Neuronal stem cell (in vitro differentiated cells): Measurements from ENCODE around the gene HOXD13.

Experiments
- DNase-seq: peaks from one replicate; pipeline ENCODE4 v3.0.0-alpha.2; 2013; ENCODE audit warnings: low spot score
- H2AFZ ChIP-seq: one replicate; pipeline ENCODE4 v1.6.1; 2013; ENCODE audit warnings: mild to moderate bottlenecking, low read length, inconsistent platforms
- H2AK5ac ChIP-seq: 2 replicates; pipeline ENCODE4 v1.6.1; 2013; ENCODE audit warnings: low read depth, mild to moderate bottlenecking, inconsistent platforms, low read length, moderate library complexity, mixed read lengths
- H2BK120ac ChIP-seq: 2 replicates; pipeline ENCODE4 v1.6.1; 2013; ENCODE audit warnings: low read depth, mild to moderate bottlenecking, inconsistent platforms, low read length, moderate library complexity, mixed read lengths
- H2BK12ac ChIP-seq: one replicate; pipeline ENCODE4 v1.6.1; 2013; ENCODE audit warnings: low read length, inconsistent platforms
- H2BK15ac ChIP-seq: 2 replicates; pipeline ENCODE4 v1.6.1; 2013; ENCODE audit warnings: mild to moderate bottlenecking, low read length, inconsistent platforms, mixed read lengths
- H2BK5ac ChIP-seq: one replicate; pipeline ENCODE4 v1.6.1; 2013; ENCODE audit warnings: inconsistent platforms, mild to moderate bottlenecking, low read length, moderate library complexity
- H3K14ac ChIP-seq: one replicate; pipeline ENCODE4 v1.6.1; 2013; ENCODE audit warnings: low read length, inconsistent platforms
- H3K18ac ChIP-seq: 2 replicates; pipeline ENCODE4 v1.6.1; 2013; ENCODE audit warnings: low read length, inconsistent platforms
- H3K23ac ChIP-seq: 2 replicates; pipeline ENCODE4 v1.6.1; 2013; ENCODE audit warnings: low read depth, mild to moderate bottlenecking, mixed read lengths, low read length, inconsistent platforms; ENCODE audit not compliant: poor library complexity
- H3K27ac ChIP-seq: replicated peaks from 3 replicates; pipeline ENCODE4 v1.5.1; 2013; ENCODE audit warnings: low read length, inconsistent platforms
- H3K27me3 ChIP-seq, 3 experiments: 2 replicates each; pipeline ENCODE4 v1.6.1; 2013; ENCODE audit warnings: low read length in 3 of 3, mild to moderate bottlenecking in 2 of 3, inconsistent platforms in 1 of 3, low read depth in 1 of 3, mixed read lengths in 1 of 3, moderate library complexity in 1 of 3; ENCODE audit not compliant: control insufficient read depth in 3 of 3, insufficient read depth in 3 of 3
- H3K36me3 ChIP-seq, 2 donors: replicated peaks in 1 of 2; 2 replicates each; pipeline ENCODE4 v1.6.1; 2013; ENCODE audit warnings: low read length in 2 of 2; ENCODE audit not compliant: control insufficient read depth in 2 of 2, insufficient read depth in 2 of 2
- H3K4ac ChIP-seq: 2 replicates; pipeline ENCODE4 v1.6.1; 2013; ENCODE audit warnings: inconsistent platforms, mild to moderate bottlenecking, low read length, moderate library complexity
- H3K4me1 ChIP-seq, 2 donors: 1 replicate in 1 of 2; 2 replicates in 1 of 2; pipeline ENCODE4 v1.6.1; 2013; ENCODE audit warnings: low read length in 2 of 2, low read depth in 1 of 2; ENCODE audit not compliant: control insufficient read depth in 2 of 2, insufficient read depth in 1 of 2
- H3K4me2 ChIP-seq: one replicate; pipeline ENCODE4 v1.6.1; 2013; ENCODE audit warnings: mild to moderate bottlenecking, low read length, inconsistent platforms; ENCODE audit not compliant: insufficient read depth, poor library complexity, severe bottlenecking
- H3K4me3 ChIP-seq, 2 donors: 2 replicates each; pipeline ENCODE4 v1.5.1; 2013; ENCODE audit warnings: low read length in 2 of 2, mild to moderate bottlenecking in 2 of 2, inconsistent platforms in 1 of 2, moderate library complexity in 1 of 2
- H3K79me1 ChIP-seq: one replicate; pipeline ENCODE4 v1.6.1; 2013; ENCODE audit warnings: low read depth, mild to moderate bottlenecking, inconsistent platforms, low read length, moderate library complexity
- H3K9ac ChIP-seq: one replicate; pipeline ENCODE4 v1.6.1; 2013; ENCODE audit warnings: mild to moderate bottlenecking, low read depth, low read length, inconsistent platforms; ENCODE audit not compliant: poor library complexity
- H3K9me3 ChIP-seq, 2 donors: replicated peaks in 1 of 2; 2 replicates each; pipeline versions ENCODE3 to v1.6.1; 2013; ENCODE audit warnings: low read length in 2 of 2, mild to moderate bottlenecking in 2 of 2, inconsistent platforms in 1 of 2, low read depth in 1 of 2, mixed read lengths in 1 of 2, moderate library complexity in 1 of 2; ENCODE audit not compliant: control insufficient read depth in 2 of 2, insufficient read depth in 1 of 2
- H4K8ac ChIP-seq: one replicate; pipeline ENCODE4 v1.6.1; 2013; ENCODE audit warnings: low read depth, mild to moderate bottlenecking, inconsistent platforms, low read length, moderate library complexity
- H4K91ac ChIP-seq: one replicate; pipeline ENCODE4 v1.6.1; 2013; ENCODE audit warnings: low read length, low read depth, mild to moderate bottlenecking, inconsistent platforms; ENCODE audit not compliant: poor library complexity
- WGBS, 2 donors: extraction: QIAGEN DNeasy Blood & Tissue Kit; methylation state at CpG; one replicate each; pipeline ENCODE4 v1.1.7; 2013; ENCODE audit warnings: missing lambda C conversion rate in 2 of 2, mixed read lengths in 1 of 2; ENCODE audit not compliant: insufficient read length in 2 of 2, insufficient replicate concordance in 1 of 2; ENCODE audit errors: extremely low coverage in 2 of 2; 5-methylcytosine and 5-hydroxymethylcytosine counted together

HOXD13 gene

GRCh38 chr2:176094349-176094748 is 1.8 kb downstream of the HOXD13 start:
- no peak overlapping the region for H3K14ac ChIP-seq
- H3K4ac ChIP-seq, result no peak overlapping the region
- no peak overlapping the region for H2BK12ac ChIP-seq
- no peaks in the 10 kb centered on the region for H3K79me1 ChIP-seq
- H2BK5ac ChIP-seq, result no peak overlapping the region
- no peak overlapping the region for H2BK120ac ChIP-seq
- H3K23ac ChIP-seq, result no peak overlapping the region
- DNase-seq, result no peak
- H3K9ac ChIP-seq, result no peak overlapping the region
- no peak overlapping the region for H3K4me3 ChIP-seq
- WGBS, 2 donors, result no CpG with 5 or more reads among the region's 12 CpGs
- H4K91ac ChIP-seq, result no peak overlapping the region
- H3K4me2 ChIP-seq, result no peak overlapping the region
- no peak overlapping the region for H2AK5ac ChIP-seq
- H3K9me3 ChIP-seq, result peaks cover 0 to 4% of the 10 kb centered on the region in 2 donors
- H3K27ac ChIP-seq, result no peak overlapping the region
- no peak overlapping the region for H2BK15ac ChIP-seq
- no peaks in the 10 kb centered on the region for H3K36me3 ChIP-seq
- H3K4me1 ChIP-seq, result peaks cover 2 to 3% of the 10 kb centered on the region in 2 donors
- no peak overlapping the region for H4K8ac ChIP-seq
- no peak overlapping the region for H2AFZ ChIP-seq
- H3K27me3 ChIP-seq, result peaks cover 63 to 97% (median 91%) of the 10 kb centered on the region in 3 experiments
- no peak overlapping the region for H3K18ac ChIP-seq

- Histone ChIP-seq H3K4me3 (no peak overlapping the region), H3K27me3 (peaks cover 67 to 97% (median 91%) of the 10 kb centered on the region in 3 experiments), H2BK15ac (no peak overlapping the region), H3K9ac (no peak overlapping the region), H3K23ac (no peak overlapping the region), H3K4ac (no peak overlapping the region), H2BK120ac (no peak overlapping the region), H3K9me3 (peaks cover 0 to 6% of the 10 kb centered on the region in 2 donors), H2BK12ac (no peak overlapping the region), H3K4me2 (no peak overlapping the region), H3K27ac (no peak overlapping the region), H3K18ac (no peak overlapping the region), H2BK5ac (no peak overlapping the region), H4K91ac (no peak overlapping the region), H4K8ac (no peak overlapping the region), H3K14ac (no peak overlapping the region), H2AK5ac (no peak overlapping the region), H3K4me1 (peaks cover 2 to 3% of the 10 kb centered on the region in 2 donors), H3K79me1 (no peaks in the 10 kb centered on the region), H2AFZ (no peak overlapping the region), H3K36me3 (no peaks in the 10 kb centered on the region)
- no peak for DNase-seq
- WGBS, 2 donors, result no CpG with 5 or more reads among the region's 5 CpGs
Measured at GRCh38 chr2:176095421-176095820, 2.9 kb downstream of the HOXD13 start.

GRCh38 chr2:176096243-176096985 is 3.9 kb downstream of the HOXD13 start:
- no peak overlapping the region for H3K4ac ChIP-seq
- no CpG with 5 or more reads among the region's 16 CpGs for WGBS, 2 donors

DNA sequence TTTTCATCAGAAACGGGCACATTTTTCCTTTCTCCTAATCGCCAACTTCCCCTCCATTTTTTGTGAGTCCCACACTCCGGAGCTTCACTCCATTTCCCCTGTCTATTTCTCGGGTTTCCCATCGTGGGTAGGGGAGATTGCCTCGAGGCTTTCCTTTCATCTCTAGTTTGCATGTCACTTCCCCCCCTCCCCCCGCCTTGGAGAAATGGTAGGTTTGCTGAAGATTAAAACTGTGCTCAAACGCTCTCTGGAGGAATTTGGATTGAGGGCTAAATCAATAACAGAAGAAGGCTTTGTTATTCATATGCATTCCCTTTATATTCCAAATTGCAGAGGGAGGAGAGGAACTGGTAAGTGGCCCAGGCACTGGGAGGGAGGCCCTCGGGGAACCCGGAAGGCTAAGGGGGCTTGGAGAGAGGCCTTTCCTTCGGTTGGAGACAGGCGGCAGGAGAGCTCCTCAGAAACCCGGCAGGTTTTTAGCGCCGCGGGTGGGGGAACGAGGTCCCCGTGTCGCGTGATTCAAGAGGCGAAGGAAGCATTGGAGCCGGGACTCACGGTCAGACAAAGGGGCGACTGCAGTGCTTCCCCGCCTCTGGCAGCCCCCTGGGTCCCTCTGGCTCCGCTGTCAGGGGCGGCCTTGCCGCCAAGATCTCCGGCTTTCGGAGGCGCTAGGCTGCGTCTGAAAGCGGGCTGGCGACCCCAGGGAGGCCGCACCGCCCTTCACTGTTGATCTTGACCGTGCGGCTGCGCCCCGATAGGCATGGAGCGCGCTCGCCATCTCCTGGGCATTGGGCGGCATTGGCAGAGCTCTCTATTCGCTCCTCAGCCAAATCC is 4.7 kb downstream of the HOXD13 start:
- Histone ChIP-seq H3K36me3 (no peaks in the 10 kb centered on the region), H3K18ac (no peak overlapping the region), H3K79me1 (no peaks in the 10 kb centered on the region), H4K91ac (no peak overlapping the region), H3K9ac (no peak overlapping the region), H3K27ac (no peak overlapping the region), H4K8ac (no peak overlapping the region), H2AFZ (peak overlapping the region; percentile 84), H2BK12ac (no peak overlapping the region), H3K4me1 (peaks cover 2 to 3% of the 10 kb centered on the region in 2 donors), H2BK120ac (no peak overlapping the region), H3K27me3 (peaks cover 69 to 97% (median 92%) of the 10 kb centered on the region in 3 experiments), H3K9me3 (peaks cover 7 to 11% of the 10 kb centered on the region in 2 donors), H3K4me2 (no peak overlapping the region), H2BK5ac (no peak overlapping the region), H3K4ac (no peak overlapping the region), H3K4me3 (peak overlapping the region in 1 of 2 donors; percentile 10), H2BK15ac (no peak overlapping the region), H3K23ac (peak overlapping the region; percentile 46), H3K14ac (no peak overlapping the region), H2AK5ac (no peak overlapping the region)
- DNase-seq, result no peak
- no CpG with 5 or more reads among the region's 45 CpGs for WGBS, 2 donors

More at GRCh38 chr2:176096243-176096985, 3.9 kb downstream of the HOXD13 start:
- Histone ChIP-seq H3K9ac (no peak overlapping the region), H4K91ac (no peak overlapping the region), H3K27ac (no peak overlapping the region), H3K23ac (no peak overlapping the region), H3K36me3 (no peaks in the 10 kb centered on the region), H2BK120ac (no peak overlapping the region), H2BK15ac (no peak overlapping the region), H3K4me1 (peaks cover 2 to 3% of the 10 kb centered on the region in 2 donors), H2BK5ac (no peak overlapping the region), H2BK12ac (no peak overlapping the region), H2AK5ac (no peak overlapping the region), H3K14ac (no peak overlapping the region), H3K27me3 (peaks cover 69 to 97% (median 93%) of the 10 kb centered on the region in 3 experiments), H3K4me3 (no peak overlapping the region), H3K9me3 (peaks cover 2 to 11% of the 10 kb centered on the region in 2 donors), H3K79me1 (no peaks in the 10 kb centered on the region), H3K4me2 (no peak overlapping the region), H3K18ac (no peak overlapping the region), H2AFZ (no peak overlapping the region), H4K8ac (no peak overlapping the region)
- DNase-seq, result no peak
